RKO (cell line): ENCODE data around the gene DNAJC9.

Experiments
- DNase-seq: peaks from one replicate; pipeline ENCODE4 v3.0.0-alpha.2; 2016; ENCODE audit warnings: low spot score

The DNAJC9 gene

GRCh38 chr10:73238990-73239566 lies 8.0 kb downstream of the DNAJC9 start:
- no peak for DNase-seq

DNA sequence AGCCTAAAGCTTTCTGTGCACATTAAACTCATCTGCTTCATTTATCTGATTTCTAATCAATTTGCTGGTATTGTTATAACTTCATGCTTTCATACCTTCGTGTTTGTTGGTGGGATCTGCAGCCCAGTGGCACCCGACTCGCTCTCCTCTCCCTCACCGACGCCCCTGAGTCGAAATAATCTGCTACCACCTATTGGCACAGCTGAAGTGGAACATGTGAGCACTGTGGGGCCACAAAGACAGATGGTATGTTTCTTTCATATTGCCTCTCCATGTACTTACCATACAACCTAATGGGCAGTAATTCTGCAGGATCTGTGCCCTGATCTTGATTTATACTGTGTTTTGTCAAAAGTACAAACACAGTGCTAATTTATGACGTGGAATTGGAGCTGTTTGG lies 12.4 kb downstream of the DNAJC9 start:
- no peak for DNase-seq

- DNase-seq: no peak
Measured at GRCh38 chr10:73233883-73234282, 13.2 kb downstream of the DNAJC9 start.

DNA sequence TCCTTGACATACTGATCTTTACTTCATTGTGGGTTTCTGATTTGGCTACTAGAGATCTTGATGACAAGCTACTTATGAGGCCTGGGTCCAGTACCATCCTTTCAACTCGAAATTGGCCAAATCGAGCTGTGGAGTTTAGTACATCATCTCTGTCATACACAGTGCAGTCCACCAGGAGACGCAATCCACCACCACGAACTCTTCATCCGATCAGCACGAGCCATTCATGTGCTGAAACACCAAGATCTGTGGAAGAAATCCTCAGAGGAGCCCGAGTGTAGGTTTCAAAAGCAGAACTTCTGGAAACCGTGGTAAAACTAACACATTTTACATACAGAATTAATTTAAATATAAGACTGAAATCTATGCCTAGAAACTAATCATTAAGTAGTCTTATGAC lies 14.2 kb downstream of the DNAJC9 start:
- no peak for DNase-seq

DNA sequence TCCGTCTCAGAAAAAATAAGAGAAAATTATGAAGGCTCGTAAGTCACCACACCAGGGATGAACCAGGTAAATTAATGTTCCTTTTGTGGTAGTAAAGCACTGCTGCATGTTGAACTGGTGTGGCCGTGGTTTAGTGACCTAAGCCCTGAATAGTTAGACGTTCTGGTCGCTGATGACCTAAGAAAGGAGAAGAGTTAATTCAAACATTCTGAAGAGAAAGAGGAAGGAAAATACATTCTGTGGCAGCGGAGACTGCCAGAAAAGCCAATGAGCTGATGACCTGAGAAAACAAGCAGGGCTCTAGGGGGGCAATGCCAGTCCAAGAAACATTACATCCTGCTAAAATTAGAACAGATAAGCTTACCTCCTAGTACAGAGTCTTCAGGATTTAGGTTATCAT lies 17.5 kb downstream of the DNAJC9 start:
- DNase-seq: no peak

- no peak for DNase-seq
Measured at GRCh38 chr10:73228247-73228646, 18.8 kb downstream of the DNAJC9 start.

GRCh38 chr10:73226663-73227062 lies 20.4 kb downstream of the DNAJC9 start:
- DNase-seq: no peak

DNA sequence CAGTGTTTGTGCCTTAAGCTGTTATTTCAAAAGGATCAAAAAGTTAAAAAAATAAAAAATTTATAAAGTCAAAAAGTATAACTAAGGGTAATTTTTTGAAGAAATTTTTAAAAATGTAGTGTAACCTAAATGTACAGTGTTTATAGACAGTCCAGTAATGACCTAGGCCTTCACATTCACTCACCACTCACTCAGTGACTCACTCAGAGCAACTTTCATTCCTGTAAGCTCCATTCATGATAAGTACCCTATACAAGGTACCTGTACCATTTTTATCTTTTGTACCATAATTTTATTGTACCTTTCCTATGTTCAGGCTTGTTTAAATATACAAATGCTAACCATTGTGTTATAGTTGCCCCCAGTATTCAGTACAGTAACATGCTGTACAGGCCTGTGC lies 21.5 kb downstream of the DNAJC9 start:
- DNase-seq: peak; percentile 56

DNA sequence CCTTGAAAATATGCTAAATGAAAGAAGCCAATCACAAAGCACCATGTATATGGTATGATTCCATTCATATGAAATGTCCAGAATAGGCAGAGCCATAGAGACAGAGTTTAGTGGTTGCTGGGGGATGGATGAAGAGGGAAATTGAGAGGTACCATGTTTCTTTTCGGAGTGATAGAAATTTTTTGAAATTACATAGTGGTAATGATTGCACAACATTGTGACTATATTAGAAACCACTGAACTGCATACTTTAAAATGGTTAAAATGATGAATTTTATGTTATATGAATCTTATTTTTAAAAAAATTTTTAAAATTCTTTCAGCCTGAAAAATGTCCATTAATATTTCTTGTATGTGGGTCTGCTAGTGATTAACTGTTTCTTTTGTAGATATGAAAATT lies 26.1 kb downstream of the DNAJC9 start:
- no peak for DNase-seq

DNA sequence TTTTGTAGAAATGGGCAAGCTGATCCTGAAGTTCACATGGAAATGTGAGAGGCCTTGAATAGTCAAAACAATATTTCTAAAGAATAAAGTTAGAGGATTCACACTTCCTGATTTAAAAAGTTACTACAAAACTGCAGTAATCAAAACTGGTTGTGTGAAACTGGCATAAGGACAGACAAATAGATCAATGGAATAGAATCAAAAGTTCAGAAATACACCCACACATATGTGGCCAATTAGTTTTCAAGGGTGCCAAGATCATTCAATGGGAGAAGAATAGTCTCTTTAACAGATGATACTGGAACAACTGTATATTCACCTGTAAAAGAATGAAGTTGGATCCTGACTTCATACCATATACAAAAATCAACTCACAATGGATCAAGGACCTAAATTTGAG lies 27.7 kb downstream of the DNAJC9 start:
- DNase-seq: no peak

DNA sequence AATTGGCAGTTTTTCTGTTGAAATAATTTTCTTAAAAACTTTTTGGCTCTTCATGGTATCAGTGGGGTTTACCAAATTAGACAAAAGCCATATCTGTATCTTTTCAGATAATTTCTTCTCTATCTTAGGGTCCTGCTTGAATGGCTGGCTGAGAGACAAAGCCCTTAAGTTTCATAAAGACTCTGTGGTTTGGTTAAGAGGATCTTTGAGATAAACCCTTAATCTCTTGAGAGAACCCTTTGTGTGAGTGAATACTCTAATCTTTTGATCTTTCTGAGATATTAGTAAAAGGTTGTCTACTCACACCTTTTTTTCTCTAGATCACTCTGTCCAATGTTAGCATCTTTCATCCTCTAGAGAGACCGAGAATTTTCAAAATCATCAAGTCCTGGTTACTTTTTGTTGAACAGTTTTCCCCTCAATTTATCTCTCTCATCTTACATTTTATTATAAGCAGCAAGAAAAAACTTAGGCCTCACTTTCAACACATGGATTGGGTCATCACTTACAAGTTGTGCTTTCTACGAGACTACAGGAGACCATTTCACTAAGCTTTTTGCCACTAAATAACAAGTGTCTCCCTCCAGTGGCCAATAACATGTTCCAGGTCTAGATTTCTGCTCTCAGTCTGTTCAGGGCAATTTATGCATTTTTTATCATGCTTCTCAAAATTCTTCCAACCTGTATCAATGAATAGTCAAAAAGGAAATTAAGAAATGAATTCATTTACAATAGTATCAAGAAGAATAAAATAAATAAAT lies 28.4 kb downstream of the DNAJC9 start:
- DNase-seq: peak; percentile 58

DNA sequence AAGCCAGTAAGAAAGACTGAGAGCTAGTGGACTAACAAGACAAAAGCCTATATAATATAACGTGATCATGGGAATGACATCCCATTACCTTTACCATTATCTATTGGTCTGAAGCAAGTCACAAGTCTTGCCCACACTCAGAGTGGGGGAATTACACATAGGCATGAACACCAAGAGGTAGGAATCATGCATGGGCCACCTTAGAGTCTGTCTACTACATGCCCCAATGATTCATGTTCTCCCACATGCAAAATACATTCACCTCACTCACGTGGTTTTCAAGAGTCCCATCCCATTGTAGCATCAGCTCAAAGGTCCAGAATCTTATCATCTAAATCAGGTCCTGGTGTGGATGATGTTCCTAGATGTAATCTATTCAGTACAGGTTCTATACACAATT lies 29.4 kb downstream of the DNAJC9 start:
- no peak for DNase-seq

GRCh38 chr10:73215749-73216148 lies 31.3 kb downstream of the DNAJC9 start:
- DNase-seq: no peak

- DNase-seq: no peak
Measured at GRCh38 chr10:73211106-73211811, 35.8 kb downstream of the DNAJC9 start.

DNA sequence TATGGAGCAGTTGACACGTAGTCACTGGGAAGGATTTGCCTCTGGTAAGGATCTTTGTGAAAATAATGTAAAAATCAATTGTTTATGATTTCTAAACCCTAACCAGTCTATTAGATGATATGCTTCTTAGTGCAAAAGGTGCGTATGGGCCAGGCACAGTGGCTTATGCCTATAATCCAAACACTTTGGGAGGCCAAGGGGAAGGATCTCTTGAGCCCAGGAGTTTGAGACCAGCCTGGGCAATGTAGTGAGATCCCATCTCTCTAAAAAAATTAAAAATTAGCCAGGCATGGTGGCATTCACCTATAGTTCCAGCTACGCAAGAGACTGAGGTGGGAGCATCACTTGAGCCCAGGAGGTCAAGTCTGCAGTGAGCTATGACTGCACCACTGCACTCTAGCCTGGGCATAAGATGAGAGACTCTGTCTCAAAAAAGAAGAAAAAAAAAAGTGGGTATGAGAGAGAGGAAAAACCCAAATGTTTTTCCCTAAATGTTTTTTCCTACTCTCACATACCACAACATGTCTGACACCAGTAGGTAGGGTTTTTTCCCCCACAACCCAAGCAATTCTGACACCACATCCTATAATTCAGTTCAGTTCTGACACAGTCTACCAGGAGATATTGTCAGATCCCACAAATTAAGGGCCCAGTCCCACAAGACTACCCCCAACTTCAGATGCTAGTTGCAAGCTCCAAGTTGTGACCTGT lies 36.5 kb downstream of the DNAJC9 start:
- no peak for DNase-seq

DNA sequence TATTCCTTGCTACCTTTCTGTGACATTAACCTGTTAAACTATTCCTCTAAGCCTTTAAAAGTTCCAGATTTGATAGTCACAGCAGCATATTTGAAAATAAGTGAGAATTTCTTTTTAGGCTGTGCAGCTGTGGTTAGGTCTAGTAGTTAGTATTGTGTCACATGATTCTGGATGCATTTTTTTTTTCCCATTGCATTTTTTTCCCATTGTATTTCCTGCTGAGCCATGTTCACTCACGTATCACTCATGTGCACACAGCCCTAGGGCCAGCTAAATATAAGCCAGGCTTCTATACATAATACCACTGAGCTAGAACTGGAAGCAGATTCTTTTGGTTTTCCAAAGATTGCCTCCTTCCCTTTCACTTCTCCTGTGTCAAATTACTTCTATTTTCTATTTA lies 37.4 kb downstream of the DNAJC9 start:
- peak; percentile 54 for DNase-seq

GRCh38 chr10:73207883-73208282 lies 39.2 kb downstream of the DNAJC9 start:
- DNase-seq: no peak

- no peak for DNase-seq
Measured at GRCh38 chr10:73206385-73206784, 40.7 kb downstream of the DNAJC9 start.

- DNase-seq: no peak
Measured at GRCh38 chr10:73205890-73206289, 41.2 kb downstream of the DNAJC9 start.

GRCh38 chr10:73205081-73205480 lies 42.0 kb downstream of the DNAJC9 start:
- no peak for DNase-seq
